HepG2 (cell line): ENCODE results near the gene PSMA7. TPM values are rescaled to one million over a fixed set of nuclear protein-coding genes. Genes with fewer than 3 reads are reported as not detected.

Experiments
- ATF1 ChIP-seq: IDR thresholded peaks from 2 replicates; pipeline ENCODE4 v1.6.1; 2016; ENCODE audit warnings: mild to moderate bottlenecking, control low read depth
- ATF7 ChIP-seq, 2 experiments: fragments of 450-650 bp in 1 of 2; sonication (generic) in 1 of 2; formaldehyde crosslinking in 1 of 2; IDR thresholded peaks; 2 replicates each; pipeline versions ENCODE4 v1.4.0 to v1.6.1; 2016 to 2020; ENCODE audit warnings: antibody characterized with exemption in 1 of 2, mild to moderate bottlenecking in 1 of 2, missing genetic modification reagents in 1 of 2
- CSRNP1 ChIP-seq: sonication (generic); formaldehyde crosslinking; IDR thresholded peaks from 2 replicates; pipeline ENCODE4 v1.8.1; 2023; ENCODE audit warnings: mild to moderate bottlenecking, missing genetic modification reagents
- DRAP1 ChIP-seq: IDR thresholded peaks from 2 replicates; pipeline ENCODE4 v1.6.1; 2016; ENCODE audit warnings: missing genetic modification reagents, missing compliant biosample characterization
- GABPA ChIP-seq, 2 experiments: IDR thresholded peaks; 2 replicates each; pipeline ENCODE4 v1.6.1; 2011 to 2016; ENCODE audit warnings: low read depth in 2 of 2, low read length in 1 of 2, missing biosample characterization in 1 of 2, missing genetic modification characterization in 1 of 2
- MEIS1 ChIP-seq: sonication (generic); formaldehyde crosslinking; IDR thresholded peaks from 2 replicates; pipeline ENCODE4 v1.9.0; 2021; ENCODE audit warnings: mild to moderate bottlenecking, missing genetic modification reagents, moderate library complexity, borderline replicate concordance
- NR2F1 ChIP-seq, 2 experiments: fragments of 450-650 bp in 1 of 2; formaldehyde crosslinking in 1 of 2; IDR thresholded peaks; 2 replicates each; pipeline versions ENCODE4 v1.5.0 to v1.6.1; 2016 to 2020; ENCODE audit warnings: mild to moderate bottlenecking in 1 of 2, missing compliant biosample characterization in 1 of 2, missing genetic modification reagents in 1 of 2, moderate library complexity in 1 of 2
- SRY ChIP-seq: sonication (generic); formaldehyde crosslinking; IDR thresholded peaks from 2 replicates; pipeline ENCODE4 v1.8.0; 2022; ENCODE audit warnings: mild to moderate bottlenecking, missing genetic modification reagents
- TBX3 ChIP-seq: fragments of 450-650 bp; IDR thresholded peaks from 2 replicates; pipeline ENCODE4 v1.6.1; 2017; ENCODE audit warnings: antibody characterized with exemption, mild to moderate bottlenecking, inconsistent platforms, borderline replicate concordance
- TFDP1 ChIP-seq: IDR thresholded peaks from 2 replicates; pipeline ENCODE4 v1.6.1; 2016; ENCODE audit warnings: missing compliant biosample characterization, missing genetic modification reagents, borderline replicate concordance
- THRA ChIP-seq: sonication (generic); formaldehyde crosslinking; IDR thresholded peaks from 2 replicates; pipeline ENCODE4 v1.4.0; 2020; ENCODE audit warnings: missing genetic modification reagents, borderline replicate concordance
- WIZ ChIP-seq: sonication (generic); formaldehyde crosslinking; IDR thresholded peaks from 2 replicates; pipeline ENCODE4 v1.5.1; 2020; ENCODE audit warnings: mild to moderate bottlenecking, missing genetic modification reagents
- ZBTB4 ChIP-seq: sonication (generic); formaldehyde crosslinking; IDR thresholded peaks from 2 replicates; pipeline ENCODE4 v1.4.0; 2020; ENCODE audit warnings: missing genetic modification reagents, mild to moderate bottlenecking, borderline replicate concordance
- ZFYVE20 ChIP-seq: sonication (generic); formaldehyde crosslinking; IDR thresholded peaks from 2 replicates; pipeline ENCODE4 v1.8.0; 2023; ENCODE audit warnings: low read depth, mild to moderate bottlenecking, moderate library complexity, missing genetic modification reagents, borderline replicate concordance
- ZNF350 ChIP-seq: sonication (generic); formaldehyde crosslinking; IDR thresholded peaks from 2 replicates; pipeline ENCODE4 v1.4.0; 2020; ENCODE audit warnings: mild to moderate bottlenecking, low read depth, missing genetic modification reagents, borderline replicate concordance
- ZNF800 ChIP-seq: sonication (generic); formaldehyde crosslinking; IDR thresholded peaks from 2 replicates; pipeline ENCODE4 v1.4.0; 2020; ENCODE audit warnings: missing genetic modification reagents
- ZSCAN21 ChIP-seq: sonication (generic); formaldehyde crosslinking; IDR thresholded peaks from 2 replicates; pipeline ENCODE4 v1.8.0; 2022; ENCODE audit warnings: mild to moderate bottlenecking, missing genetic modification reagents, moderate library complexity, borderline replicate concordance
- polyA plus RNA-seq, 8 experiments: library from polyadenylated mRNA; depleted of rRNA in 3 of 8; stranded (reverse) in 7 of 8; unstranded in 1 of 8; fragments of >200 nt; fragmentation: Illumina TruSeq in 4 of 8; extraction: Trizol in 4 of 8; gene quantifications; 2 replicates each; pipeline versions ENCODE4 v1.2.1 to v1.2.3, GENCODE V29; 2011 to 2016; ENCODE audit warnings: low read depth in 4 of 8, missing spikeins in 1 of 8, mixed read lengths in 1 of 8; ENCODE audit not compliant: insufficient read depth in 1 of 8
- total RNA-seq, 5 experiments: library from RNA; depleted of rRNA; stranded (reverse); fragments of >200 nt; fragmentation: Illumina TruSeq; extraction: Trizol; gene quantifications; 2 replicates each; pipeline ENCODE4 v1.2.3, GENCODE V29; 2016; ENCODE audit warnings: low read depth in 1 of 5

The PSMA7 gene
- total and polyA plus RNA-seq, 2 of the 13 experiments (the other 11 are each of a cell fraction or from before 2014, with no cell fraction given), result 531 to 631 TPM

- peak; percentile 50; the same call in 1 of the 2 replicates for TF ChIP-seq ZBTB4 (CRISPR knock-in tag)
- peak; percentile 18; the same call in 1 of the 2 replicates for TF ChIP-seq MEIS1 (CRISPR knock-in tag)
- peak; percentile 9 to 54; a peak in 3 of 4 replicates for TF ChIP-seq NR2F1 (CRISPR knock-in tag; IDR thresholded peaks at IDR 0.05)
- TF ChIP-seq ZNF800 (CRISPR knock-in tag), result 0 out of 2 replicates have a peak, but pooled peaks have one; percentile 51
- no peak for TF ChIP-seq TFDP1
- peak; percentile 75 for TF ChIP-seq ZNF350
- TF ChIP-seq DRAP1 (CRISPR knock-in tag), result peak; percentile 45; the same call in 1 of the 2 replicates
- TF ChIP-seq ZFYVE20, result no peak
- TF ChIP-seq ZSCAN21, result peak; percentile 48; the same call in 1 of the 2 replicates
- TF ChIP-seq ATF1 (CRISPR knock-in tag), result no peak
- TF ChIP-seq TBX3, result 0 out of 2 replicates have a peak, but pooled peaks have one; percentile 23
- peak; percentile 84 for TF ChIP-seq CSRNP1 (CRISPR knock-in tag)
- no peak for TF ChIP-seq ATF7 (IDR thresholded peaks at IDR 0.05)
- TF ChIP-seq ATF7 (CRISPR knock-in tag; IDR thresholded peaks at IDR 0.05), result peak; percentile 62; the same call in 1 of the 2 replicates
- no peak for TF ChIP-seq GABPA (IDR thresholded peaks at IDR 0.05; ENCODE audit: low read depth, low read length)
- 0 out of 2 replicates have a peak, but pooled peaks have one; percentile 33 for TF ChIP-seq GABPA (CRISPR knock-in tag; IDR thresholded peaks at IDR 0.05; ENCODE audit: low read depth)
- TF ChIP-seq SRY (CRISPR knock-in tag), result 0 out of 2 replicates have a peak, but pooled peaks have one; percentile 52
- 0 out of 2 replicates have a peak, but pooled peaks have one; percentile 57 for TF ChIP-seq THRA
- 0 out of 2 replicates have a peak, but pooled peaks have one; percentile 61 for TF ChIP-seq WIZ
These were observed 8.4 kb downstream of the PSMA7 start (continued) for GRCh38 chr20:62134735-62135231.
